Camera-type eye (tissue), 1 donor: ENCODE results near the gene TRPV4. TPM values are rescaled to one million over a fixed set of nuclear protein-coding genes. Genes with fewer than 3 reads are reported as not detected.

Experiments used
- total RNA-seq: library from RNA; depleted of rRNA; stranded (reverse); fragments of >200 nt; gene quantifications from one replicate; pipeline ENCODE4 v1.2.3, GENCODE V29; 2014

Gene TRPV4
- 1.4 TPM for total RNA-seq

GRCh38 chr12:109833307-109834189 lies at the start of gene TRPV4:
TSS of gene TRPV4 (minus strand) at chr12:109833398. CDS start at chr12:109814796, 18,602 bp downstream.

GRCh38 chr12:109880043-109880931 lies 47.1 kb upstream of the TRPV4 start, which contains the start of gene GLTP:
TSS of gene GLTP (minus strand) at chr12:109880541. CDS start at chr12:109880374, 167 bp downstream.

Other genes starting within 250 kb of the TRPV4 start
- 25.1 TPM for gene FAM222A, start 119.6 kb downstream of the TRPV4 start, total RNA-seq
- 46.0 TPM for gene GLTP, start 47.1 kb upstream of the TRPV4 start, total RNA-seq
- gene TCHP, start 66.9 kb upstream of the TRPV4 start, total RNA-seq = 26.2 TPM
- gene GIT2, start 163.0 kb upstream of the TRPV4 start, total RNA-seq = 62.7 TPM
- gene ANKRD13A, start 166.0 kb upstream of the TRPV4 start, total RNA-seq = 60.2 TPM
- 46.6 TPM for gene C12orf76, start 215.1 kb upstream of the TRPV4 start, total RNA-seq